HepG2 (cell line): ENCODE results near the gene CAPN12. TPM values are rescaled to one million over a fixed set of nuclear protein-coding genes. Genes with fewer than 3 reads are reported as not detected.

Experiments
- CHD4 ChIP-seq: fragments of 200-600 bp; sonication (generic); IDR thresholded peaks from 2 replicates; pipeline ENCODE4 v1.7.0; 2017; ENCODE audit warnings: mild to moderate bottlenecking, low read length, borderline replicate concordance
- DPF2 ChIP-seq: sonication (generic); formaldehyde crosslinking; IDR thresholded peaks from 2 replicates; pipeline ENCODE4 v1.4.0; 2020; ENCODE audit warnings: mild to moderate bottlenecking, low read depth, missing genetic modification reagents, borderline replicate concordance
- HDAC2 ChIP-seq: sonication (generic); formaldehyde crosslinking; IDR thresholded peaks from 2 replicates; pipeline ENCODE4 v1.4.0; 2020; ENCODE audit warnings: missing genetic modification reagents
- HOXD1 ChIP-seq: sonication (generic); formaldehyde crosslinking; IDR thresholded peaks from 2 replicates; pipeline ENCODE4 v1.5.0; 2020; ENCODE audit warnings: missing genetic modification reagents
- ISL2 ChIP-seq: sonication (generic); formaldehyde crosslinking; IDR thresholded peaks from 2 replicates; pipeline ENCODE4 v1.5.0; 2020; ENCODE audit warnings: missing genetic modification reagents
- KDM3A ChIP-seq: IDR thresholded peaks from 2 replicates; pipeline ENCODE4 v1.6.1; 2018; ENCODE audit warnings: low read depth, missing compliant biosample characterization
- KLF13 ChIP-seq: sonication (generic); formaldehyde crosslinking; IDR thresholded peaks from 2 replicates; pipeline ENCODE4 v1.4.0; 2020; ENCODE audit warnings: mild to moderate bottlenecking, missing genetic modification reagents
- MED1 ChIP-seq: sonication (generic); formaldehyde crosslinking; IDR thresholded peaks from 2 replicates; pipeline ENCODE4 v1.4.0; 2020; ENCODE audit warnings: missing genetic modification reagents
- NR2F1 ChIP-seq, 2 experiments: fragments of 450-650 bp in 1 of 2; formaldehyde crosslinking in 1 of 2; IDR thresholded peaks; 2 replicates each; pipeline versions ENCODE4 v1.5.0 to v1.6.1; 2016 to 2020; ENCODE audit warnings: mild to moderate bottlenecking in 1 of 2, missing compliant biosample characterization in 1 of 2, missing genetic modification reagents in 1 of 2, moderate library complexity in 1 of 2
- NR3C1 ChIP-seq: sonication (generic); formaldehyde crosslinking; IDR thresholded peaks from 2 replicates; pipeline ENCODE4 v1.4.0; 2020; ENCODE audit warnings: missing genetic modification reagents
- RXRA ChIP-seq: sonication (generic); formaldehyde crosslinking; IDR thresholded peaks from 2 replicates; pipeline ENCODE4 v1.5.1; 2020; ENCODE audit warnings: missing genetic modification reagents
- SSRP1 ChIP-seq: IDR thresholded peaks from 2 replicates; pipeline ENCODE4 v1.6.1; 2016; ENCODE audit warnings: control low read depth
- TBL1XR1 ChIP-seq: fragments of 150-350 bp; IDR thresholded peaks from 2 replicates; pipeline ENCODE4 v1.6.1; 2014; ENCODE audit warnings: borderline replicate concordance, low read length; ENCODE audit not compliant: partially characterized antibody
- ZNF296 ChIP-seq: sonication (generic); formaldehyde crosslinking; conservative IDR thresholded peaks from 2 replicates; pipeline ENCODE4 v1.5.0; 2020; ENCODE audit warnings: mild to moderate bottlenecking, missing genetic modification reagents
- ZNF329 ChIP-seq: sonication (generic); formaldehyde crosslinking; IDR thresholded peaks from 2 replicates; pipeline ENCODE4 v1.9.0; 2021; ENCODE audit warnings: low read depth, mild to moderate bottlenecking, missing genetic modification reagents
- ZNF337 ChIP-seq: sonication (generic); formaldehyde crosslinking; IDR thresholded peaks from 2 replicates; pipeline ENCODE4 v1.5.1; 2020; ENCODE audit warnings: missing genetic modification reagents, low read depth, mild to moderate bottlenecking, borderline replicate concordance
- ZNF564 ChIP-seq: sonication (generic); formaldehyde crosslinking; IDR thresholded peaks from 2 replicates; pipeline ENCODE4 v1.8.1; 2023; ENCODE audit warnings: mild to moderate bottlenecking, missing genetic modification reagents
- ZNF619 ChIP-seq: sonication (generic); formaldehyde crosslinking; IDR thresholded peaks from 2 replicates; pipeline ENCODE4 v1.4.0; 2020; ENCODE audit warnings: mild to moderate bottlenecking, missing genetic modification reagents
- ZNF839 ChIP-seq: sonication (generic); formaldehyde crosslinking; IDR thresholded peaks from 2 replicates; pipeline ENCODE4 v1.4.0; 2020; ENCODE audit warnings: missing genetic modification reagents, mild to moderate bottlenecking, borderline replicate concordance
- ZSCAN25 ChIP-seq: sonication (generic); formaldehyde crosslinking; IDR thresholded peaks from 2 replicates; pipeline ENCODE4 v1.8.0; 2022; ENCODE audit warnings: mild to moderate bottlenecking, missing genetic modification reagents
- polyA plus RNA-seq, 8 experiments: library from polyadenylated mRNA; depleted of rRNA in 3 of 8; stranded (reverse) in 7 of 8; unstranded in 1 of 8; fragments of >200 nt; fragmentation: Illumina TruSeq in 4 of 8; extraction: Trizol in 4 of 8; gene quantifications; 2 replicates each; pipeline versions ENCODE4 v1.2.1 to v1.2.3, GENCODE V29; 2011 to 2016; ENCODE audit warnings: low read depth in 4 of 8, missing spikeins in 1 of 8, mixed read lengths in 1 of 8; ENCODE audit not compliant: insufficient read depth in 1 of 8
- total RNA-seq, 5 experiments: library from RNA; depleted of rRNA; stranded (reverse); fragments of >200 nt; fragmentation: Illumina TruSeq; extraction: Trizol; gene quantifications; 2 replicates each; pipeline ENCODE4 v1.2.3, GENCODE V29; 2016; ENCODE audit warnings: low read depth in 1 of 5
- TF ChIP-seq, protein P1 (sequence below): IDR thresholded peaks from 2 replicates; pipeline ENCODE4 v1.6.1; 2012; ENCODE audit warnings: inconsistent platforms
- TF ChIP-seq, protein P2 (sequence below): sonication (generic); formaldehyde crosslinking; IDR thresholded peaks from 2 replicates; pipeline ENCODE4 v1.8.0; 2022; ENCODE audit warnings: missing genetic modification reagents, low read depth, mild to moderate bottlenecking, borderline replicate concordance
- TF ChIP-seq, protein P3 (sequence below): sonication (generic); formaldehyde crosslinking; IDR thresholded peaks from 2 replicates; pipeline ENCODE4 v1.4.0; 2020; ENCODE audit warnings: missing genetic modification reagents
- TF ChIP-seq, protein P4 (sequence below): sonication (generic); formaldehyde crosslinking; IDR thresholded peaks from 2 replicates; pipeline ENCODE4 v1.4.0; 2020; ENCODE audit warnings: mild to moderate bottlenecking, missing genetic modification reagents, borderline replicate concordance
- TF ChIP-seq, protein P5 (sequence below): sonication (generic); formaldehyde crosslinking; IDR thresholded peaks from 2 replicates; pipeline ENCODE4 v1.4.0; 2020; ENCODE audit warnings: mild to moderate bottlenecking, low read depth, missing genetic modification reagents

CAPN12 gene
- total and polyA plus RNA-seq, 2 of the 13 experiments (the other 11 are each of a cell fraction or from before 2014, with no cell fraction given), result 1.6 to 13.6 TPM

DNA sequence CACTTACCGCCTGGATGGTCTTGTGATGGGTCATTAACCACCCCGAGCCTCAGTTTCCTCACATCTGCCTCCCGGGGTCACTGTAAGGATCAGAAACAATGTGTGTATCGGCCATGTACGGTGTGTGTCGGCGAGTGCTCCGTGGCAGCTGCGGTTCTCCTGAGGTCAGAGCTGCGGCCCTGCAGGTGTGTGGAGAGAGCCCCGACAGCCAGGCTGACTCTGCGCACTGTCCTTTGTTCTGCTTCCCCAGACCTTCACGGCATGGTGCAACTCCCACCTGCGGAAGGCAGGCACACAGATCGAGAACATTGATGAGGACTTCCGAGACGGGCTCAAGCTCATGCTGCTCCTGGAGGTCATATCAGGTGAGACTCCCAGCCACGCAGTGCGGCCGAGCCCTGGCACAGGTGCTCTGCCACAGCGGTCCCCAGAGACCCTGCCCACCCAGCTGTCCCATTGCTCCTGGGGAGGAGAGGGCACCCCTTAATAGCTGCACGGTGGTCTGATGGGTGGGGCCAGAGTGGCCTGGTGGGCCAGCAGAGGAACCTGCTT is 43.8 kb downstream of the CAPN12 start (continued):
- TF ChIP-seq RXRA, result peak; percentile 24; the same call in 1 of the 2 replicates
- no peak for TF ChIP-seq NR2F1 (CRISPR knock-in tag; IDR thresholded peaks at IDR 0.05)
- TF ChIP-seq HDAC2 (CRISPR knock-in tag), result no peak
- no peak for TF ChIP-seq HOXD1 (CRISPR knock-in tag)
- TF ChIP-seq, protein P1, sequence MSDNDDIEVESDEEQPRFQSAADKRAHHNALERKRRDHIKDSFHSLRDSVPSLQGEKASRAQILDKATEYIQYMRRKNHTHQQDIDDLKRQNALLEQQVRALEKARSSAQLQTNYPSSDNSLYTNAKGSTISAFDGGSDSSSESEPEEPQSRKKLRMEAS, result peak; percentile 20; the same call in 1 of the 2 replicates
- TF ChIP-seq MED1 (CRISPR knock-in tag), result no peak
- TF ChIP-seq SSRP1 (CRISPR knock-in tag), result no peak
- TF ChIP-seq TBL1XR1, result no peak
- TF ChIP-seq, protein P2, sequence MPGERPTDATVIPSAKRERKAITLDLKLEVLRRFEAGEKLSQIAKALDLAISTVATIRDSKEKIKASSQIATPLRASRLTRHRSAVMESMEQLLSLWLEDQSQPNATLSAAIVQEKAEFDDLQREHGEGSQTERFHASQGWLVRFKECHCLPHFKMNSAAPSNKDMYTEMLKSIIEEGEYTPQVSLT, result no peak
- no peak for TF ChIP-seq ZNF337 (CRISPR knock-in tag)
- no peak for TF ChIP-seq ZNF329 (CRISPR knock-in tag)
- TF ChIP-seq KLF13 (CRISPR knock-in tag), result no peak
- TF ChIP-seq ZNF619 (CRISPR knock-in tag), result no peak
- 0 out of 2 replicates have a peak, but pooled peaks have one; percentile 70 for TF ChIP-seq ZNF296
- 0 out of 2 replicates have a peak, but pooled peaks have one; percentile 18 for TF ChIP-seq ZSCAN25 (CRISPR knock-in tag)
- TF ChIP-seq NR3C1 (CRISPR knock-in tag), result no peak
- TF ChIP-seq KDM3A (CRISPR knock-in tag), result no peak
- no peak for TF ChIP-seq DPF2 (CRISPR knock-in tag)
- TF ChIP-seq CHD4, result no peak; the same call in 1 of the 2 replicates
- TF ChIP-seq, protein P3, sequence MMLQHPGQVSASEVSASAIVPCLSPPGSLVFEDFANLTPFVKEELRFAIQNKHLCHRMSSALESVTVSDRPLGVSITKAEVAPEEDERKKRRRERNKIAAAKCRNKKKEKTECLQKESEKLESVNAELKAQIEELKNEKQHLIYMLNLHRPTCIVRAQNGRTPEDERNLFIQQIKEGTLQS (CRISPR knock-in tag), result no peak
- TF ChIP-seq, protein P4, sequence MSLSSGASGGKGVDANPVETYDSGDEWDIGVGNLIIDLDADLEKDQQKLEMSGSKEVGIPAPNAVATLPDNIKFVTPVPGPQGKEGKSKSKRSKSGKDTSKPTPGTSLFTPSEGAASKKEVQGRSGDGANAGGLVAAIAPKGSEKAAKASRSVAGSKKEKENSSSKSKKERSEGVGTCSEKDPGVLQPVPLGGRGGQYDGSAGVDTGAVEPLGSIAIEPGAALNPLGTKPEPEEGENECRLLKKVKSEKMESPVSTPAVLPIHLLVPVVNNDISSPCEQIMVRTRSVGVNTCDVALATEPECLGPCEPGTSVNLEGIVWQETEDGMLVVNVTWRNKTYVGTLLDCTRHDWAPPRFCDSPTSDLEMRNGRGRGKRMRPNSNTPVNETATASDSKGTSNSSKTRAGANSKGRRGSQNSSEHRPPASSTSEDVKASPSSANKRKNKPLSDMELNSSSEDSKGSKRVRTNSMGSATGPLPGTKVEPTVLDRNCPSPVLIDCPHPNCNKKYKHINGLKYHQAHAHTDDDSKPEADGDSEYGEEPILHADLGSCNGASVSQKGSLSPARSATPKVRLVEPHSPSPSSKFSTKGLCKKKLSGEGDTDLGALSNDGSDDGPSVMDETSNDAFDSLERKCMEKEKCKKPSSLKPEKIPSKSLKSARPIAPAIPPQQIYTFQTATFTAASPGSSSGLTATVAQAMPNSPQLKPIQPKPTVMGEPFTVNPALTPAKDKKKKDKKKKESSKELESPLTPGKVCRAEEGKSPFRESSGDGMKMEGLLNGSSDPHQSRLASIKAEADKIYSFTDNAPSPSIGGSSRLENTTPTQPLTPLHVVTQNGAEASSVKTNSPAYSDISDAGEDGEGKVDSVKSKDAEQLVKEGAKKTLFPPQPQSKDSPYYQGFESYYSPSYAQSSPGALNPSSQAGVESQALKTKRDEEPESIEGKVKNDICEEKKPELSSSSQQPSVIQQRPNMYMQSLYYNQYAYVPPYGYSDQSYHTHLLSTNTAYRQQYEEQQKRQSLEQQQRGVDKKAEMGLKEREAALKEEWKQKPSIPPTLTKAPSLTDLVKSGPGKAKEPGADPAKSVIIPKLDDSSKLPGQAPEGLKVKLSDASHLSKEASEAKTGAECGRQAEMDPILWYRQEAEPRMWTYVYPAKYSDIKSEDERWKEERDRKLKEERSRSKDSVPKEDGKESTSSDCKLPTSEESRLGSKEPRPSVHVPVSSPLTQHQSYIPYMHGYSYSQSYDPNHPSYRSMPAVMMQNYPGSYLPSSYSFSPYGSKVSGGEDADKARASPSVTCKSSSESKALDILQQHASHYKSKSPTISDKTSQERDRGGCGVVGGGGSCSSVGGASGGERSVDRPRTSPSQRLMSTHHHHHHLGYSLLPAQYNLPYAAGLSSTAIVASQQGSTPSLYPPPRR (CRISPR knock-in tag), result no peak
- TF ChIP-seq, protein P5, sequence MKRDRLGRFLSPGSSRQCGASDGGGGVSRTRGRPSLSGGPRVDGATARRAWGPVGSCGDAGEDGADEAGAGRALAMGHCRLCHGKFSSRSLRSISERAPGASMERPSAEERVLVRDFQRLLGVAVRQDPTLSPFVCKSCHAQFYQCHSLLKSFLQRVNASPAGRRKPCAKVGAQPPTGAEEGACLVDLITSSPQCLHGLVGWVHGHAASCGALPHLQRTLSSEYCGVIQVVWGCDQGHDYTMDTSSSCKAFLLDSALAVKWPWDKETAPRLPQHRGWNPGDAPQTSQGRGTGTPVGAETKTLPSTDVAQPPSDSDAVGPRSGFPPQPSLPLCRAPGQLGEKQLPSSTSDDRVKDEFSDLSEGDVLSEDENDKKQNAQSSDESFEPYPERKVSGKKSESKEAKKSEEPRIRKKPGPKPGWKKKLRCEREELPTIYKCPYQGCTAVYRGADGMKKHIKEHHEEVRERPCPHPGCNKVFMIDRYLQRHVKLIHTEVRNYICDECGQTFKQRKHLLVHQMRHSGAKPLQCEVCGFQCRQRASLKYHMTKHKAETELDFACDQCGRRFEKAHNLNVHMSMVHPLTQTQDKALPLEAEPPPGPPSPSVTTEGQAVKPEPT (CRISPR knock-in tag), result no peak
- no peak for TF ChIP-seq ZNF839 (CRISPR knock-in tag)
- TF ChIP-seq ISL2, result no peak
- TF ChIP-seq ZNF564 (CRISPR knock-in tag), result no peak
